Measurements from ENCODE around the gene DIRAS3.

DNA sequence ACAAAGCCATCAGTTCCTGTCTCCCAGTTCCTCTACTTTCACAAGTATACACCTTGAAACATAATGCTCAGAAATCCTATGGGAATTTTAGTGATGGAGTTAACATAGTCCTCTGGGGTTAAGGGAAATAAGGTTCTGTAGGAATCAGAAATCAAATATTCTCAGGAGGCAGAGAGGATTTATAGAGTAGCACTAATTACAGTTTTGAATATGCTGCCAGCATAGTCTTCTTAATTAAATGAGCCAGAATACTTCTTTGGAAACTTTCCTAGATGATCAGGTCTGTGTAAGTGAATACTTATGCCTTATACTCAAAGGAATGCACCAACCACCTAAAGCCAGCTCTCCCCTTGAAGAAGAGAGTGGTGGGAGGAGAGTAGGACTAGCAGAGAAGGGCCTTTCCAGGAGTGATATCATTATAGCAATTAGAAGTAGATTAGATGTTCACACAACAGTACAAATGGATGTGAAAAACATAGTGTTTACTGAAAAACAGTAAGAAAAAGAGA, 31.4 kb upstream of the DIRAS3 start:
- TF ChIP-seq EZH2 (IDR thresholded peaks at IDR 0.05; ENCODE audit: borderline replicate concordance, low read length) = no peak
- TF ChIP-seq, protein P1, sequence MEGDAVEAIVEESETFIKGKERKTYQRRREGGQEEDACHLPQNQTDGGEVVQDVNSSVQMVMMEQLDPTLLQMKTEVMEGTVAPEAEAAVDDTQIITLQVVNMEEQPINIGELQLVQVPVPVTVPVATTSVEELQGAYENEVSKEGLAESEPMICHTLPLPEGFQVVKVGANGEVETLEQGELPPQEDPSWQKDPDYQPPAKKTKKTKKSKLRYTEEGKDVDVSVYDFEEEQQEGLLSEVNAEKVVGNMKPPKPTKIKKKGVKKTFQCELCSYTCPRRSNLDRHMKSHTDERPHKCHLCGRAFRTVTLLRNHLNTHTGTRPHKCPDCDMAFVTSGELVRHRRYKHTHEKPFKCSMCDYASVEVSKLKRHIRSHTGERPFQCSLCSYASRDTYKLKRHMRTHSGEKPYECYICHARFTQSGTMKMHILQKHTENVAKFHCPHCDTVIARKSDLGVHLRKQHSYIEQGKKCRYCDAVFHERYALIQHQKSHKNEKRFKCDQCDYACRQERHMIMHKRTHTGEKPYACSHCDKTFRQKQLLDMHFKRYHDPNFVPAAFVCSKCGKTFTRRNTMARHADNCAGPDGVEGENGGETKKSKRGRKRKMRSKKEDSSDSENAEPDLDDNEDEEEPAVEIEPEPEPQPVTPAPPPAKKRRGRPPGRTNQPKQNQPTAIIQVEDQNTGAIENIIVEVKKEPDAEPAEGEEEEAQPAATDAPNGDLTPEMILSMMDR (conservative IDR thresholded peaks at IDR 0.05 in 1 of 2, IDR thresholded peaks at IDR 0.05 in 1 of 2; ENCODE audit: extremely low read depth in 1 of 2, insufficient read depth in 1 of 2, low read depth in 1 of 2, low read length in 2 of 2) = no peak

All from mammary epithelial cell (primary cell).